HUES64 (cell line): ENCODE results near the gene RAPSN.

Source experiments
- H3K27ac ChIP-seq: 2 replicates; pipeline ENCODE4 v1.7.0; 2013; ENCODE audit warnings: low read depth, low read length, inconsistent platforms
- H3K27me3 ChIP-seq: 2 replicates; pipeline ENCODE4 v1.6.1; 2013; ENCODE audit warnings: mild to moderate bottlenecking, low read length; ENCODE audit not compliant: insufficient read depth
- H3K36me3 ChIP-seq: 2 replicates; pipeline ENCODE4 v1.6.1; 2013; ENCODE audit warnings: mild to moderate bottlenecking, low read length; ENCODE audit not compliant: insufficient read depth
- H3K4me1 ChIP-seq: 2 replicates; pipeline ENCODE4 v1.6.1; 2013; ENCODE audit warnings: mild to moderate bottlenecking, low read length, moderate library complexity; ENCODE audit not compliant: insufficient read depth
- H3K4me3 ChIP-seq: 2 replicates; pipeline ENCODE4 v1.5.1; 2013; ENCODE audit warnings: mild to moderate bottlenecking, low read length, moderate library complexity
- H3K9ac ChIP-seq: 2 replicates; pipeline ENCODE4 v1.6.1; 2013; ENCODE audit warnings: mild to moderate bottlenecking, low read depth, low read length
- H3K9me3 ChIP-seq: 2 replicates; pipeline ENCODE4 v1.6.1; 2013; ENCODE audit warnings: low read depth, low read length; ENCODE audit not compliant: insufficient read depth
- WGBS: fragments of 150-250, 120-280 bp; methylation state at CpG from one replicate; pipeline ENCODE4 v1.1.7; 2013; ENCODE audit warnings: missing lambda C conversion rate; 5-methylcytosine and 5-hydroxymethylcytosine counted together

RAPSN gene

DNA sequence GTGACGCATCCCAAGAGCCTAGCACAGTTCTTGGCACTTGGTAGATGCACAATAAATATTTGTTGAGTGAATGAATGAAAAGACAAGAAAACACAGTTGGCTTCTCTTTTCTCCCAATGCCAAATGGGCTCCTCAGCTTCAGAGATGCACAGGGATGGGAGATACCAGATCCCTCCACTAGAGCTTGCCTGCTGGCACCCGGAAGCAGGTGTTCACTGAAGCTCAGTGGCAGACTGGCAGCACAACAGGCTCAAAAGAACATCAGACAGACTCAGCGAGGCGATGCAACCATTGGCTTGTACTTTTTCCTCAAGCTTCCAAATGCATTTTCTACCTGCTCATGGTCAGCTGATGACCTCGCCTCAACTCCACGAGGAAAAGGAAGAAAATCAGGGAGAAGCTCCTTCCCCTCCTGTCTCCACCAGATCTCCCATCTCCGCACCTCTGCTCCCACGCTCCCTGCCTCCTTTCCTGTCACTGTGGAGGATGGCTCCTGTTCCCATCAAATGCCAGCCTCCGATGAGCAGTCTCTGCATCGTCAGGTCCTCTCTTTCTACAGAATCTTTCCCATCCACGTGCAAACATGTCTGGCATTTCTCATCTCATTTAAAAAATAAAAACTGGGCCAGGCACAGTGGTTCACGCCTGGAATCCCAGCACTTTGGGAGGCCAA, 5.8 kb downstream of the RAPSN start:
- Histone ChIP-seq H3K9ac (no peak overlapping the region), H3K27me3 (no peaks in the 10 kb centered on the region), H3K9me3 (no peaks in the 10 kb centered on the region), H3K36me3 (no peaks in the 10 kb centered on the region), H3K4me3 (no peak overlapping the region), H3K27ac (no peak overlapping the region), H3K4me1 (no peaks in the 10 kb centered on the region)
- WGBS = 89% methylated on average over 12 of the region's 12 CpGs

DNA sequence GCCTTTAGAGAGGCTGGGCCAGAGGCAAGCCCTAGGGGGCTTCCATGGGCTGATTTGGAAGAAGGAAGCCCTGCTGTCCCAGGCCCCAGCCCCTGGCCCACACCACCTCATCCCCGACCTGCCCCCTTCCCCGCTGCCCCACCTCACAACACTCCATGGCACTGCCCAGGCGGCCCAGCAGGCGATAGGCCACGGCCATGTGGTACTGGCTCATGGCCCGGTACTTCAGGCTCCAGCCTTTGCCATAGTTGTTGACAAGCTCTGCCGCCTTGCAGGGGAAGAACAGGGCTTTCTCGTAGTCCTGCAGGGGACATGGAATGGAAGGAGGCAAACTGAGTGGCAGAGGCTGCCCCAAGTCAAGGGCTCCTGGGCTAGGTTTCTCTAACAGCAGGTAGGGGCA, 6.4 kb downstream of the RAPSN start:
- no peaks in the 10 kb centered on the region for H3K9me3 ChIP-seq
- H3K4me1 ChIP-seq = no peaks in the 10 kb centered on the region
- no peak overlapping the region for H3K27ac ChIP-seq
- H3K27me3 ChIP-seq = no peaks in the 10 kb centered on the region
- H3K4me3 ChIP-seq = no peak overlapping the region
- H3K9ac ChIP-seq = no peak overlapping the region
- H3K36me3 ChIP-seq = no peaks in the 10 kb centered on the region
- 90% methylated on average over 8 of the region's 8 CpGs for WGBS

DNA sequence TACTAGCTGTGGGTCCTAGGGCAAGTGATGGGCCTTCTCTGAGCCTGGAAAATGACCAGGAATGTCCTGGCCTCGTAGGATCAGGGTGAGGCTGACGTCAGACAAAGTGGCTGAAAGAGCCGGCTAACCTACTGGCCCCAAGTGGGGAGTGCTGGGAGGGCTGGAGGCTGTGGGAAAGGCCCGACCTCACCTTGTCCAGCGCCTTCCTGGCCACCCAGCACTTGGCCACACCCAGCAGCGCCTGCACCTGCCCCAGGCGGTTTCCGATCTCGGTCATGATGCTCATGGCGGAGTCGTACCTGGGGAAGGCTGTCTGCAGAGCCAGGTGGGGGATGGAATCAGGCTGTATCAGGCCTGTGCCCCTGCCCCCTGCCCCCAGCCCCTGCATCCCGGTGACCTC, 7.5 kb downstream of the RAPSN start:
- Histone ChIP-seq H3K9ac (no peak overlapping the region), H3K9me3 (no peaks in the 10 kb centered on the region), H3K36me3 (no peaks in the 10 kb centered on the region), H3K4me1 (no peaks in the 10 kb centered on the region), H3K27me3 (no peaks in the 10 kb centered on the region), H3K4me3 (no peak overlapping the region), H3K27ac (no peak overlapping the region)
- WGBS = 95% methylated on average over 12 of the region's 12 CpGs

DNA sequence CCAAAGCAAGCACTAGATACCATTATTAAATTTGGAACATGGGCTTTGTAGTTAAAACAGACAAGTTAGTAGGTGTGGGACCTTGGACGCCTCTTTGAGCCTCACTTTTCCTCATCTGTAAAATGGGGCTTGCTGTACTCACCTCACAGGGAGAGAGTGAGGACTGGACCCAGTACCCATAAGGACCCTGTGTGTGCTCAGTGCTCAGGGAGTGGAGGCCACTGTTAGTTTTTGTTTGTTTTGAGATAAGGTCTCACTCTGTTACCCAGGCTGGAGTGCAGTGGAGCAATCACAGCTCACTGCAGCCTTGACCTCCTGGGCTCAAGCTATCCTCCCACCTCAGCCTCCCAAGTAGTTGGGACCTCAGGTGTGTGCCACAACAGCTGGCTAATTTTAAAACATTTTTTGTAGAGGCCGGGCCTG, 8.9 kb downstream of the RAPSN start:
- Histone ChIP-seq H3K9ac (no peak overlapping the region), H3K4me1 (no peaks in the 10 kb centered on the region), H3K9me3 (no peaks in the 10 kb centered on the region), H3K4me3 (no peak overlapping the region), H3K36me3 (no peaks in the 10 kb centered on the region), H3K27me3 (no peaks in the 10 kb centered on the region), H3K27ac (no peak overlapping the region)
- WGBS = 69% methylated on average over 2 of the region's 2 CpGs

DNA sequence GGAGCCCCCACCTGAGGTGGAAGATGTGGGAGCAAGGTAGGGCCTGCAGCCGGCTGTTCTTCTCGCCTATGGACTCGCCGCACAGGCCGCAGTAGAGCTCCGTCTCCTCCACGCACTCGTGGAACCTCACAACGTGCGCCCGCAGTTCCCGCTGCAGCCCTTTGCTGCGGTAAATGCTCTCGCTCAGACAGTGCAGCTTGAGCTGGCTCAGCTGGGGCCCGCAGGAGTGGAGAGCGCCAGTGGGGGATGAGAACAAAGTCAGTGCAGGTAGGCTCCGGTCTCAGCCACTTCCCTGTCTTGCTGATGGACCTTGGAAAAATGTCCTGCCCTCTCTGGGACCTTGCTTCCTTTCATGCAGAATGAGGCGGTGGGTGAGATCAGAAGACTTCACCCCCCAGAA, 10.2 kb downstream of the RAPSN start:
- Histone ChIP-seq H3K27me3 (no peaks in the 10 kb centered on the region), H3K9ac (no peak overlapping the region), H3K4me3 (no peak overlapping the region), H3K36me3 (no peaks in the 10 kb centered on the region), H3K27ac (no peak overlapping the region), H3K4me1 (no peaks in the 10 kb centered on the region), H3K9me3 (no peaks in the 10 kb centered on the region)
- 91% methylated on average over 18 of the region's 18 CpGs for WGBS

DNA sequence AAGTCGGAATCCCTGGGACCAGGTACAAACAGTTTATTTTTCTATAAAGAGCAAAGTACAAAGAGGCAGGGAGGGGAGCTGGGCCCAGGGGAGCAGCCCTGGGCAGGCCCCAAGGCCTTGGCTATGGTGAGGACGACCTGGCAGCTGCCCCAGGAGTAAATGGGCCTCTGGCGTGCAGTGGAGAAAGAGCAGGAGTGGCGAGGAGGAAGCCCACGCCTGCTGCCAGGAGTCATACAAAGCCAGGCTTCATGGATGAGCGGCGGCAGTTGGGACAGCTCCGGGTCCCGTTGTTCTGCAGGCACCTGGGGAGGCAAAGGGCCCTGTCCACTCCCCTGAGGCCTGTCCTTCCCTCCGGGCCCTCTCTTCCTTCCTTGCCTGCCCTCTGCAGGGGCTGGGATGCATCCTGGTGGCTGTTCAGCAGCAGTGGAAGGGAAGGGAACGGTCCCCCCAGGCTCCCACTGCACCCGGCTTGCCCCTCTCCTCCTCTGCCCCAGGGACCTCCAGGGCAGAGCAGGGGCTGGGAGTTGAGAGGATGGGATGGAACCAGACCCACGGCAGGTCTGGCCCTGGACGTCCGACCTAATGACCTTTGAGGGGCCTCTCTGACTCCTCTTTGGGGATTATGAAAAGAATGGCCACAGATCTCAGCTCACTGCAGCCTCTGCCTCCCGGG, 11.1 kb downstream of the RAPSN start:
- no peak overlapping the region for H3K9ac ChIP-seq
- no peaks in the 10 kb centered on the region for H3K27me3 ChIP-seq
- H3K36me3 ChIP-seq = no peaks in the 10 kb centered on the region
- H3K27ac ChIP-seq = no peak overlapping the region
- H3K4me1 ChIP-seq = no peaks in the 10 kb centered on the region
- H3K4me3 ChIP-seq = no peak overlapping the region
- H3K9me3 ChIP-seq = no peaks in the 10 kb centered on the region
- 86% methylated on average over 15 of the region's 16 CpGs for WGBS

DNA sequence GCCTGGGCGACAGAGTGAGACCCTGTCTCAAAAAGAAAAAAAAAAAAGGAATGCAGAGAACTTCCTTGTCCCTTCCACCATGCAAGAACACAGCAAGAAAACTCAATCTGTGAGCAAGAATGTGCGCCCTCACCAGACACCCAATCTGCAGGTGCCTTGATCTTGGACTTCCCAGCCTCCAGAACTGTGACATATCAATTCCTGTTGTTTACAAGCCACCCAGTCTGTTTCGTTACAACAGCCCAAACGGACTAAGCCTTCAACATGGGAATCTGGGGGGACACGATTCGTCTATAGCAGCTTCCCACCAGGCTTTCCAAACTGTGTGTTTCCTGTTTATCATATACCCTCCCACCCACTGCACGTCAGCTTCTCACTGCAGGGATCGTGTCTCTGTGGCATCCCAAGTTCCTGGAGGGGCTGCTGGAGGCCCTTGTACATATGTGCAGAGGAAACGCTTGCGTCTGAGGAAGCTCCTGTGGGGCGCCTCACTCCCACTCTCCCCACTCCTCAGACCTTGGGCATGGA, 11.7 kb downstream of the RAPSN start:
- no peaks in the 10 kb centered on the region for H3K27me3 ChIP-seq
- no peak overlapping the region for H3K9ac ChIP-seq
- H3K36me3 ChIP-seq = no peaks in the 10 kb centered on the region
- H3K27ac ChIP-seq = no peak overlapping the region
- H3K4me1 ChIP-seq = no peaks in the 10 kb centered on the region
- WGBS = 94% methylated on average over 10 of the region's 11 CpGs
- no peak overlapping the region for H3K4me3 ChIP-seq
- H3K9me3 ChIP-seq = no peaks in the 10 kb centered on the region

DNA sequence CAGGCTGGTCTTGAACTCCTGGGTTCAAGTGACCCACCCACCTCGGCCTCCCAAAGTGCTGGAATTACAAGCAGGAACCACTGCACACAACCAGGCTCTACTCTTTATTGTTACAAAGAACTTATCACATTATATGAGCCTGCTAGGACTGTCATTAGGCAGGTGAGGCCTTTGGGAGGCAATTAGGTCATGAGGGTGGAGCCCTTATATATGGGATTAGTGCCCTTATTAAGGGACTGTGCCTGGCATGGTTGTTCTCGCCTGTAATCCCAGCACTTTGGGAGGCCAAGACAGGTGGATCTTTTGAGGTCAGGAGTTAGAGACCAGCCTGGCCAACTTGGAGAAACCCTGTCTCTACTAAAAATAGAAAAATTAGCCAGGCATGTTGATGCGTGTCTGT, 12.2 kb downstream of the RAPSN start:
- Histone ChIP-seq H3K9me3 (no peaks in the 10 kb centered on the region), H3K27ac (no peak overlapping the region), H3K9ac (no peak overlapping the region), H3K4me1 (no peaks in the 10 kb centered on the region), H3K4me3 (no peak overlapping the region), H3K27me3 (no peaks in the 10 kb centered on the region), H3K36me3 (no peaks in the 10 kb centered on the region)
- WGBS = 96% methylated on average over 3 of the region's 3 CpGs

DNA sequence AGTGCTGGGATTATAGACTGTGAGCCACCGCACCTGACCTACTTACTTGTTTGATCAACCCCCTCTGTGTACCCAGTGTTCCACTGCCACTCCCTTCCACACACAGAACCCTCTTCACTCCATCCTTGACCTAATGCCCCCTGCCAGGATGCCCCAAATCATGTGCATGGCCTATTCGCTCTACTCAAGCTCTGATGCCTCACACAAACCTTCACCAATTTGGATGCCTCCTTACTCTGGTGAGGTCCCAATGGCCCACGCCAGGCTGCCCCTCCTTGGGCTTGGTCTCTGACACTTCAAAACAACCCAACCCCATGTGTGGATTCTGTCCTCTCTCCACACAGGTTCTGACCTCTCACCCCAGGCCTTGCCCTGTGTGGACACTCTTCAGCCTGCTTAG, 13.2 kb downstream of the RAPSN start:
- H3K36me3 ChIP-seq = no peaks in the 10 kb centered on the region
- H3K9me3 ChIP-seq = no peaks in the 10 kb centered on the region
- no peak overlapping the region for H3K27ac ChIP-seq
- H3K9ac ChIP-seq = no peak overlapping the region
- no peak overlapping the region for H3K4me3 ChIP-seq
- no peaks in the 10 kb centered on the region for H3K27me3 ChIP-seq
- 89% methylated on average over 3 of the region's 3 CpGs for WGBS
- H3K4me1 ChIP-seq = no peaks in the 10 kb centered on the region

DNA sequence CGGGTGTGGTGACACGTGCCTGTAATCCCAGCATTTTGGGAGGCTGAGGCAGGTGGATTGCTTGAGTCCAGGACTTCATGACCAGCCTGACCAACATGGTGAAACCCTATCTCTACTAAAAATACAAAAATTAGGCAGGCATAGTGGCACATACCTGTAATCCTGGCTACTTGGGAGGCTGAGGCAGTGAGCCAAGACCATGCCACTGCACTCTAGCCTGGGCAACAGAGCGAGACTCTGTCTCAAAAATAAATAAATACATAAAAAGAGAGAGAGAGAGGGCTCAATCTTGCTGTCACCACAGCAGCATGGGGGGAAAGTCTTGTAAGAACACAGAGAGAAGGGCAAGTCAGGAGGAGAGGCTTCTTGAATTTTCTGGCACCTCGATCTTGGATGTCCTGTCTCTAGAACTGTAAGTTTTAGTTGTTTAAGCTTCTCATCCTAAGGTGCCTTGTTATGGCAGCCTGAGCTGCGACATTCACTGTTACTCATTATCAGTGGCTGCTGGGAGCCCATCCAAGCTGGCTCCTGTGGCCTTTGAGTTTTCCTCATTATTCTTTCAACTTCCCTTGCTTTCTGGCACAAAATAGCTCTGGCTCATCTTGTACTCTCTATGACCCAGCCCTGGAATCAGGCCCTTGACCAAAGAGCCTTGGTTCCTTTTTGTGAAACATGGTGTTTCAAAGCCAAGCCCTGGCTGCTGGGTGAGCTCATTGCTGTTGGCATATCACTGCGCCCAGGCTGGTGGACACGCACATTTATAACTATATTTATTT, 14.7 kb downstream of the RAPSN start:
- Histone ChIP-seq H3K27me3 (no peaks in the 10 kb centered on the region), H3K27ac (no peak overlapping the region), H3K36me3 (no peaks in the 10 kb centered on the region)

DNA sequence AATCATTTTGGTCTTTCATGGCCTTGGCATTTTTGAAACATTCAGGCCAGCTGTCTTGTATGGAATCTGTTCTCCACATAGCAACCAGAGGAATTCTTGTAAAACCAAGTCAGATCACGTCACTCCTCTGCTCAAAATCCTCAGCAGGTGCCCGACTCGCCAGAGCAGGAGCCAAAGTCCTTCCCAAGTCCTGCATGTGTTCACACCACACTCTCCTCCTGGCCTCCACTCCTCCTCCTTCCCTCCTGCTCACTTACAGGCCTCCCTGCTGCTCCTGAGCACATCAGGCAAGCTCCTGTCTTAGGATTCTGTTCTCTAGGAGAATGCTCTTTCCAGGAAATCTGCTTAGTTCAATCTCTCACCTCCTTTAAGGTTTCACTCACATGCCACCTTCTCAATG, 15.8 kb downstream of the RAPSN start:
- H3K27me3 ChIP-seq = no peaks in the 10 kb centered on the region
- H3K9ac ChIP-seq = no peak overlapping the region

More for the DNA sequence above, 14.7 kb downstream of the RAPSN start:
- Histone ChIP-seq H3K9me3 (no peaks in the 10 kb centered on the region), H3K4me1 (no peaks in the 10 kb centered on the region), H3K9ac (no peak overlapping the region), H3K4me3 (no peak overlapping the region)
- WGBS = 92% methylated on average over 7 of the region's 7 CpGs

More for the DNA sequence above, 15.8 kb downstream of the RAPSN start:
- 79% methylated on average over 3 of the region's 3 CpGs for WGBS
- H3K4me3 ChIP-seq = no peak overlapping the region
- H3K4me1 ChIP-seq = no peaks in the 10 kb centered on the region
- H3K9me3 ChIP-seq = no peaks in the 10 kb centered on the region
- H3K27ac ChIP-seq = no peak overlapping the region
- H3K36me3 ChIP-seq = no peaks in the 10 kb centered on the region
